GM18526 (cell line): Measurements from ENCODE around the gene PMF1.
A peak's percentile ranks its signal among the peaks of the same experiment; 100 is the strongest.

Experiments used
- POLR2A ChIP-seq: IDR thresholded peaks from 3 replicates; pipeline ENCODE4 v1.6.1; 2011; ENCODE audit not compliant: insufficient read length; ENCODE audit errors: extremely low read depth

The PMF1 gene

GRCh38 chr1:156279837-156280236 lies 67.0 kb downstream of the PMF1 start:
- TF ChIP-seq POLR2A: no peak

- TF ChIP-seq POLR2A: no peak
These were observed 68.5 kb downstream of the PMF1 start for GRCh38 chr1:156281281-156281680.

- no peak for TF ChIP-seq POLR2A
These were observed 69.1 kb downstream of the PMF1 start for GRCh38 chr1:156281693-156282478.

- peak; percentile 96 for TF ChIP-seq POLR2A
These were observed 69.8 kb downstream of the PMF1 start, which contains the start of gene SMG5 for GRCh38 chr1:156282479-156283222. TSS of gene SMG5 (minus strand) at chr1:156282825. CDS start at chr1:156282680, 145 bp downstream.

- TF ChIP-seq POLR2A: no peak
These were observed 70.7 kb downstream of the PMF1 start for GRCh38 chr1:156283521-156283920.

- TF ChIP-seq POLR2A: no peak
These were observed 71.3 kb downstream of the PMF1 start, which contains the start of gene TMEM79 for GRCh38 chr1:156284112-156284511. TSS of gene TMEM79 (plus strand) at chr1:156284325. CDS start at chr1:156285227, 902 bp downstream.

GRCh38 chr1:156284757-156285156 lies 72.0 kb downstream of the PMF1 start:
- no peak for TF ChIP-seq POLR2A

GRCh38 chr1:156285437-156285836 lies 72.6 kb downstream of the PMF1 start:
- TF ChIP-seq POLR2A: no peak

- TF ChIP-seq POLR2A: no peak
These were observed 73.3 kb downstream of the PMF1 start for GRCh38 chr1:156286061-156286460.
